ENCODE results near the gene PDE5A.

The PDE5A gene

GRCh38 chr4:119510395-119511149, 118.0 kb downstream of the PDE5A start:
- Histone ChIP-seq H3K27ac (no peak overlapping the region), H3K27me3 (replicated peaks) (no peaks in the 10 kb centered on the region), H3K36me3 (replicated peaks) (peaks cover 5% of the 10 kb centered on the region), H3K4me3 (ENCODE audit: low read depth, low read length) (no peak overlapping the region)
- DNase-seq: no peak
- TF ChIP-seq, protein P1, sequence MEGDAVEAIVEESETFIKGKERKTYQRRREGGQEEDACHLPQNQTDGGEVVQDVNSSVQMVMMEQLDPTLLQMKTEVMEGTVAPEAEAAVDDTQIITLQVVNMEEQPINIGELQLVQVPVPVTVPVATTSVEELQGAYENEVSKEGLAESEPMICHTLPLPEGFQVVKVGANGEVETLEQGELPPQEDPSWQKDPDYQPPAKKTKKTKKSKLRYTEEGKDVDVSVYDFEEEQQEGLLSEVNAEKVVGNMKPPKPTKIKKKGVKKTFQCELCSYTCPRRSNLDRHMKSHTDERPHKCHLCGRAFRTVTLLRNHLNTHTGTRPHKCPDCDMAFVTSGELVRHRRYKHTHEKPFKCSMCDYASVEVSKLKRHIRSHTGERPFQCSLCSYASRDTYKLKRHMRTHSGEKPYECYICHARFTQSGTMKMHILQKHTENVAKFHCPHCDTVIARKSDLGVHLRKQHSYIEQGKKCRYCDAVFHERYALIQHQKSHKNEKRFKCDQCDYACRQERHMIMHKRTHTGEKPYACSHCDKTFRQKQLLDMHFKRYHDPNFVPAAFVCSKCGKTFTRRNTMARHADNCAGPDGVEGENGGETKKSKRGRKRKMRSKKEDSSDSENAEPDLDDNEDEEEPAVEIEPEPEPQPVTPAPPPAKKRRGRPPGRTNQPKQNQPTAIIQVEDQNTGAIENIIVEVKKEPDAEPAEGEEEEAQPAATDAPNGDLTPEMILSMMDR (IDR thresholded peaks at IDR 0.05; ENCODE audit: low read depth, low read length, missing control alignments): no peak
- in situ Hi-C loops (cut with HindIII; ENCODE audit: low pct_ligation_motif_present, low sequenced_read_pairs): no loop called here

DNA sequence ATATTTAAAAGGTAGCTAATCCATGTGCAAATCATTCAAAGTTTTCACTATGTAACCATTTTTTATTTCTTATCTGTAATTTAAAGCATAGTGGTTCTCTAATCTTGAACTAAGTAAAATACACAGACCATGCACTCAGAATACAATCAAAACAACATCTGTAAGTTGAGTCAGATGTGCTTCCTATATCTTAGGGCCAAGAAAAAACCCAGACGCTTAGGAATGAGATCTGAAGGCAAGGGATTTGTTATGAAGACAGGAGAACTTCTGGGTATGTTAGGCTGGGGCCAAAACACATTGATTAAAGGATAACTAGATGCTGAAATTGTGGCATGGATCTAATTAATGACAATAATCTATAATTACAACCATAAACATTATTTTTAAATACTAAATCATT, 120.3 kb downstream of the PDE5A start:
- Histone ChIP-seq H3K4me3 (ENCODE audit: low read depth, low read length) (no peak overlapping the region), H3K36me3 (replicated peaks) (peaks cover 8% of the 10 kb centered on the region), H3K27ac (peak overlapping the region; percentile 32), H3K27me3 (replicated peaks) (no peaks in the 10 kb centered on the region)
- TF ChIP-seq, protein P1 (IDR thresholded peaks at IDR 0.05; ENCODE audit: low read depth, low read length, missing control alignments): no peak
- peak; percentile 56 for DNase-seq
- in situ Hi-C loops (cut with HindIII; ENCODE audit: low pct_ligation_motif_present, low sequenced_read_pairs): no loop called here

- no peak overlapping the region for H3K4me3 ChIP-seq (ENCODE audit: low read depth, low read length)
- peak overlapping the region; percentile 45 for H3K27ac ChIP-seq
- peaks cover 13% of the 10 kb centered on the region for H3K36me3 ChIP-seq (replicated peaks)
- no peaks in the 10 kb centered on the region for H3K27me3 ChIP-seq (replicated peaks)
- in situ Hi-C loops (cut with HindIII; ENCODE audit: low pct_ligation_motif_present, low sequenced_read_pairs): no loop called here
- DNase-seq: peak; percentile 41
- TF ChIP-seq, protein P1 (IDR thresholded peaks at IDR 0.05; ENCODE audit: low read depth, low read length, missing control alignments): no peak
Observed at GRCh38 chr4:119506806-119507205, 121.8 kb downstream of the PDE5A start.

DNA sequence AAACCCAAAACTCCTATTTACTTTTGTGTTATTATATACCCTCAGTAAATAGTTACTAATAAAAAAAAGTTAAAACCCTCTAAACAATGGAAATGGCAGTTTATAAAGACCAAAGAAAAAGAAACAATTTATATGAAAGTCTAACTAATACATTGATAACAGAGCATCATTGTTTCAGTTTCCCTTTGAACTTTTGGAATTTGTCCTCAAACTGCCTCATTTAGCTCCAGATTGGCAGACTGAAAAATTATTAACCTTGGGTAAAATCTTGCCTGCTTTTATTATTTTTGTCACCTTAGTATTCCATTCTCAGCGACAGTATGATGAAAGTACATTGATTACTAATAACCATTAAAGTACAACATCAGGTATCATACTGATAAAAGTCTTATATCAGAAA, 124.0 kb downstream of the PDE5A start:
- TF ChIP-seq, protein P1 (IDR thresholded peaks at IDR 0.05; ENCODE audit: low read depth, low read length, missing control alignments): no peak
- Histone ChIP-seq H3K4me3 (ENCODE audit: low read depth, low read length) (no peak overlapping the region), H3K27me3 (replicated peaks) (no peaks in the 10 kb centered on the region), H3K36me3 (replicated peaks) (peaks cover 11% of the 10 kb centered on the region), H3K27ac (no peak overlapping the region)
- in situ Hi-C loops (cut with HindIII; ENCODE audit: low pct_ligation_motif_present, low sequenced_read_pairs): no loop called here
- no peak for DNase-seq

DNA sequence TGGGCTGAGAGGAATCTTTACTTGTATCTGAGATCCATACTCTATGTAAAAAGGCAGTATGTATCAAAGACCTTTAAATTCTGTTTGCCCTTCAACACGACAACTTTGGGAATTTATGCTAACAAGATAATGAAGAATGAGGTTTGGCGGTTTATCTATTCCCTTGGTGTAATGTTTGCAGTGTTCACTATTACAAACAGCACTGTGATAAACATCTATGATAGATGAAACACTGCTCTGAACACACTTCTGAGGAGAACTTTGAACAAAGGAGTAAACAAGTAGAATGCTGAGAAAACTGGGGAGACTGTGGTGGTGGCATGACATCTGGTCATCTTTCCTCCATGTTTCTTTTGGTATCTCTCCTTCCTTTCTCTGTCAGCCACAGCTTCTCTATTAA, 126.9 kb downstream of the PDE5A start:
- H3K4me3 ChIP-seq (ENCODE audit: low read depth, low read length): no peak overlapping the region
- DNase-seq: no peak
- no peak overlapping the region for H3K27ac ChIP-seq
- TF ChIP-seq, protein P1 (IDR thresholded peaks at IDR 0.05; ENCODE audit: low read depth, low read length, missing control alignments): no peak
- no peaks in the 10 kb centered on the region for H3K27me3 ChIP-seq (replicated peaks)
- in situ Hi-C loops (cut with HindIII; ENCODE audit: low pct_ligation_motif_present, low sequenced_read_pairs): no loop called here
- H3K36me3 ChIP-seq (replicated peaks): peaks cover 11% of the 10 kb centered on the region

- H3K27ac ChIP-seq: peak overlapping the region; percentile 50
- TF ChIP-seq, protein P1 (IDR thresholded peaks at IDR 0.05; ENCODE audit: low read depth, low read length, missing control alignments): no peak
- H3K4me3 ChIP-seq (ENCODE audit: low read depth, low read length): no peak overlapping the region
- H3K27me3 ChIP-seq (replicated peaks): no peaks in the 10 kb centered on the region
- in situ Hi-C loops (cut with HindIII; ENCODE audit: low pct_ligation_motif_present, low sequenced_read_pairs): no loop called here
- DNase-seq: peak; percentile 43
- peaks cover 8% of the 10 kb centered on the region for H3K36me3 ChIP-seq (replicated peaks)
Observed at GRCh38 chr4:119498527-119498926, 130.1 kb downstream of the PDE5A start.
